Breast epithelium (tissue), 3 donors: ENCODE results near the gene IZUMO1R.

Experiments
- POLR2A ChIP-seq: fragments of 450-650 bp; IDR thresholded peaks from one replicate; pipeline ENCODE4 v1.6.1; 2016; ENCODE audit warnings: antibody characterized with exemption, mild to moderate bottlenecking, moderate library complexity
- POLR2AphosphoS5 ChIP-seq, 3 donors: sonication (generic); formaldehyde crosslinking; IDR thresholded peaks; one replicate each; pipeline ENCODE4 v1.6.1; 2017; ENCODE audit warnings: antibody characterized with exemption in 3 of 3
- TF ChIP-seq, protein P1 (sequence below), 3 donors: fragments of 450-650 bp; IDR thresholded peaks; one replicate each; pipeline ENCODE4 v1.5.1; 2016 to 2017; ENCODE audit warnings: antibody characterized with exemption in 3 of 3, mild to moderate bottlenecking in 3 of 3, moderate library complexity in 3 of 3

GRCh38 chr11:94279996-94280395 is 24.4 kb upstream of the IZUMO1R start:
- TF ChIP-seq, protein P1, sequence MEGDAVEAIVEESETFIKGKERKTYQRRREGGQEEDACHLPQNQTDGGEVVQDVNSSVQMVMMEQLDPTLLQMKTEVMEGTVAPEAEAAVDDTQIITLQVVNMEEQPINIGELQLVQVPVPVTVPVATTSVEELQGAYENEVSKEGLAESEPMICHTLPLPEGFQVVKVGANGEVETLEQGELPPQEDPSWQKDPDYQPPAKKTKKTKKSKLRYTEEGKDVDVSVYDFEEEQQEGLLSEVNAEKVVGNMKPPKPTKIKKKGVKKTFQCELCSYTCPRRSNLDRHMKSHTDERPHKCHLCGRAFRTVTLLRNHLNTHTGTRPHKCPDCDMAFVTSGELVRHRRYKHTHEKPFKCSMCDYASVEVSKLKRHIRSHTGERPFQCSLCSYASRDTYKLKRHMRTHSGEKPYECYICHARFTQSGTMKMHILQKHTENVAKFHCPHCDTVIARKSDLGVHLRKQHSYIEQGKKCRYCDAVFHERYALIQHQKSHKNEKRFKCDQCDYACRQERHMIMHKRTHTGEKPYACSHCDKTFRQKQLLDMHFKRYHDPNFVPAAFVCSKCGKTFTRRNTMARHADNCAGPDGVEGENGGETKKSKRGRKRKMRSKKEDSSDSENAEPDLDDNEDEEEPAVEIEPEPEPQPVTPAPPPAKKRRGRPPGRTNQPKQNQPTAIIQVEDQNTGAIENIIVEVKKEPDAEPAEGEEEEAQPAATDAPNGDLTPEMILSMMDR (IDR thresholded peaks at IDR 0.05): no peak
- TF ChIP-seq POLR2AphosphoS5 (IDR thresholded peaks at IDR 0.05): no peak
- TF ChIP-seq POLR2A: no peak
